Activated gamma-delta T cell (primary cell): ENCODE results near the gene RPA1.

Source experiments
- DNase-seq: peaks from one replicate; lab custom pipeline; 2025; lab: John Stamatoyannopoulos, UW

The RPA1 gene

DNA sequence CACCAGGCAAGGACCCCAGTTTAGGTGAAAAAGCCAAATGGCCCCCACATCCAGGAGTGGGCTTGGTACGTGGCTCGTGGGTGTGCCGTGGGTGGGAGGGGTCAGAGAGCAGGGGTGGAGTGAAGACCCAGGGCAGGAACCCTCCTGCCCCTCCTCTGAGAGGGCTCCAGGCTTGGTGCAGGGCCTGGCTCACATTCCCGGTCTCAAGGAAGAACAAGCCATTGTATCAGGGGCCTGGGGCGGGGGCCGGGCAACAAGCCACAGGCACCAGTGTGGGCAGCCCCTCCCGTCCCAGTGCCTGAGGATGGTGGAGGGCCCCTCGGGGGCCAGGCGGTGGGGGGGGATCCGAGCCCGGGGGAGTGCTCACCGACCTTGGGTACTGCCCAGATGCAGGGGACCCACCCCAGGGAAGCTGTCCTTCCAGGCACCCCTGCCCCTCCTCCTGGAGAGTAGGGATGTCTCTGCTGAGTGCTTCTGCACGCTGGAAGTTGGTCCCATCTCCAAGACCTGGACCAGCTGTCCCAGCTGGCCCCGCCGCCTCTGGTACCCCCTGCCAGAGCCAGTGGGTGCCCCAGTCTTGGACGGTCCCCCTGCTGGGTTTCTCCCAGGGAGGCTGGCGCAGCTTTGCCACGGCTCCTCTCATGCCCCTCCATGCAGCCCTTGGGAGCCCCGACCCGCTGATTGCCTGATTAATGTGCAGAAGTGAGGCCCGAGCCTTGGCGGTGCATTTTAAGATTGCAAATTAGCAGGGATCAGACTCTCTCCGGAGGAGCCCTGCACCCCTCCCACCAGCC, 111.7 kb downstream of the RPA1 start:
- no peak for DNase-seq

DNA sequence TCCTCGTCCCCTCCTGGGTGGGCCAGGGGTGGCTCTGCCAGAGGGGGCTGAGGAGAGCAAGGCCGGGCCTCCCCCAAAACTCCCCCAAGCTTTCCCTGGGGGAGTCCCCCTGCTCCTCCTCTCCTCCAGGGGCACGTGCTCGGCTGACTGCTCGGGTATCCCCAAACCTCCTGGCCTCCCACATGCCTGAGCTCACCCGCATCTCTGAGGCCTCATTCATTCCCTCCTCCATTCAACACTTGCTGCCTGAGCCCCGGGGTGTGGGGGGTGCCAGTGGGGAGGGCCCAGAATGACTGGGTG, 112.2 kb downstream of the RPA1 start:
- DNase-seq: no peak

DNA sequence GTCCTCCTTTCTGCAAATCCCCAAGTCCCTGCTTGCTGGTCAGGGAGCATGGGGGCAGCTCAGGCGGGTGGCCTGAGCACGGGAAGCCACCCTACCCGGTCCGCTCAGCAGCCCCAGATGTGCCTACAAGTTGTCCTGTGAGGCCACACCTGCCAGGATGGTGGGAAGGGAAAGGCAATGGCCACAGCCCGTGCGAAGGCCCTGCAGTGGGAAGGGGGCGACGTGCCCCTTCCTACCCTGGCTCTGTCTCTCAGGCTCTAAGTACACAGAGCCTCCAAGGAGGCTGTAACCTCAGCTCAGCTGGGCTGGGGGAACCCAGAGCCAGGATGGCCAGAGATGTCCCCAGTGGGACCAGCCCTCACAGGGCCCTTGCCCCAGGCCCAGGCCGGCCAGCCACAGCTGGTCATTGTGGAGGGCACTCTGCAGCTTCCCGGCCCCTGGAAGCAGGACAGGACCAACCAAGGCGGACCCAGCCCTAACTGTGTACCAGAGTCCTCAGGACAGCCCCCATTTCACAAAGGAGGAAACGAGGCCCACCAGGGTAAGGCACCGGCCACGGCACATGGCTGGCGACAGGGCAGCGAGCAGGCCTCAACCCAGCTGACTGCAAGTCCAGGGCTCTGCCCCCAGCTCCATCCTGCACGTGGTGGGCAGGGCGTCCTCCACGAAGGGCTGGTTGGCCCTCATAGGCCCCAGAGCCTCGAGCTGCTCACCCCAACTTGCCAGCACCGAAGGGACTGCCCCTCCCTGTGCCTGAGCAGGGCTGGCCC, 113.0 kb downstream of the RPA1 start:
- no peak for DNase-seq

DNA sequence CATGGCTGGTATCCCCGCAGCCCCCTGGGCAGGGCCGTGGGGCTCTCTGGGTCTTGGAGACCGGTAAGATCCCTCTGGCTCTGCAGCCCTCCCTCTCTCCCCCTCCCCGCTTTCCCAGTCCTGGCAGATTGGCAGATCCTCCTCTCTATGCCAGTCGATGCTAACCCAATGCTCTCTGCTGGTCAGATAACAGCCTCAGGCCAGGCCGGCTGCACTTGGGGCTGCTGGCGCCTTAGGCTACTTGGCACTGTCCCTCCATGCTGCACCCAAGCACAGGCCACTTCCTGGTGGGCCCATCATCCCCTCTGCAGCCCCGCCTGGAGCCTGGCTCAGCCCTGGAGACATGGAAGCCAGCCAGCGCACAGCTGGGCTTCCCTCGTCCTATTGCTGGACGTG, 113.6 kb downstream of the RPA1 start:
- no peak for DNase-seq

DNA sequence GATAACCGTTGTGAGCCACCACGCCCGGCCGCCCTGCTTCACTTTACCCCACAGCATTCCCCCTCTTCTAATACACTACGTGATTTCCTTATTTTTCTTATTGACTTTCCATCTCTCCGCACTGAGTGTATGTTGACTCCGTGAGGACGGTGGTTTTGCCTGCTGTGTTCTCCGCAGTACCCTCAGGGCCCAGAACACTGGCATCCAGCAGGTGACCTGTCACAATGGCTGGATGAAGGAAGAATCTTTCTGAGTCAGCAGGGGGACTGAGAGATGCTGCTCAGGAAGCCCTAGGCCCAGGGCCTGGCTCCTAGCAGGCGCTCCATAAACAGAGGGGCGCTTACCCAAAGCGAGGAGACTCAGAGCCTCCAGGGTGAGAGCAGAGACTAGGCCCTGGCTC, 115.8 kb downstream of the RPA1 start:
- no peak for DNase-seq

DNA sequence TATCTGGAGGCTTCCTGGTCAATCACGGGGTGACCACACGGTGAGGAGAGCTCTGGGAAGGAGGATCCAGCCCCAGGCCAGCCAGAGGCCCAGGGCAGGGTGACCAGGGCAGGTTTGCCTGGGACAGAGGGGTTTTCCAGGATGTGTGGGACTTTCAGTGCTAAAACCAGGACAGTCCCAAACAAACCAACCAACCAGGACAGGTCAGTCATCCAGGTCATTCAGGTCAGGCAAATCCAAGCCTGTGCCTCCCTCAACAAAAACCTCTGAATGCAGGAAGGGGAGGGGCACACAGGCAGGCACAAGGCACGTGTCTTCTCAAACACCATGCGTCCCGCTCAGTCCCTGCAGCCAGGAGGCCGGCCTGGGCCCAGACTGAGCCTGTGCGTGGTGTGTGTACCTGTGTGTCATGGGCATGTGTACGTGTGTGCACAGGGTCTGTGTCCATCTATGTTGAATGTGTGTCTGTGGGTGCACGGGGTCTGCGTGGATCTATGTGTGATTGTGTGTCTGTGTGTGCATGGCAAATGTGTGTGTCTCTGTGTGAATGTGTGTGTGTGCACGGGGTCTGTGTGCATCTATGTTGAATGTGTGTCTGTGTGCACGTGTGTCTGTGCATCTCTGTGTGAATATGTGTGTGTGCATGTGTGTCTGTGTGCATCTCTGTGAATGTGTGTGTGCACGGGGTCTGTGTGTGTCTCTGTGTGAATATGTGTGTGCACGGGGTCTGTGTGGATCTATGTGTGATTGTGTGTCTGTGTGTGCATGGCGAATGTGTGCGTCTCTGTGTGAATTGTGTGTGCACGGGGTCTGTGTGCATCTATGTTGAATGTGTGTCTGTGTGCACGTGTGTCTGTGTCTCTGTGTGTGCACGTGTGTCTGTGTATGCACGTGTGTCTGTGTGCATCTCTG, 116.5 kb downstream of the RPA1 start:
- no peak for DNase-seq

DNA sequence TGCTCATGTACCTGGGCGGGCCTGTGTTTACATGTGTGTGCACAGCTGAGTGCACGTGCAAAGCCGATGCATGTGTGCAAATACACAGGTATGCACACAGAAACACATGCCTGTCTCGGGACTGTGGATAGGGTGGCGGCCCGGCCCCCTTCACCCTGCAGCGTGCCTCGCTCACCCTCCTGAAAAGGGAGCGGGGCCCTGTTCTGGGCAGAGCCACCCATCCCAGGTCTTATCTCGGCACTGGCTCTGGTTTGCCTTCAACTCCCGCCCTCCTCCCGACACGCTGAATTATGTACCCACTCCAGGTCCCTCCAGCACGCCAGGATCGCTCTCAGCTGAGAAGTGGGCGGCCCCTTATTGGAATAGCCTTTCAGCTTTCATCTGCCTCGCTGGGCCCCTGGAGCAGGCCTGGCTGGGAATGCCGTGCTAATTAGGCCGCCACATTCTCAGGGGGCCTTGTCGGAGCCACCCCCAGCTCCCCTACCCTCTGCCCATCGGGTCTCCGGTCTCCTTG, 117.5 kb downstream of the RPA1 start:
- no peak for DNase-seq

DNA sequence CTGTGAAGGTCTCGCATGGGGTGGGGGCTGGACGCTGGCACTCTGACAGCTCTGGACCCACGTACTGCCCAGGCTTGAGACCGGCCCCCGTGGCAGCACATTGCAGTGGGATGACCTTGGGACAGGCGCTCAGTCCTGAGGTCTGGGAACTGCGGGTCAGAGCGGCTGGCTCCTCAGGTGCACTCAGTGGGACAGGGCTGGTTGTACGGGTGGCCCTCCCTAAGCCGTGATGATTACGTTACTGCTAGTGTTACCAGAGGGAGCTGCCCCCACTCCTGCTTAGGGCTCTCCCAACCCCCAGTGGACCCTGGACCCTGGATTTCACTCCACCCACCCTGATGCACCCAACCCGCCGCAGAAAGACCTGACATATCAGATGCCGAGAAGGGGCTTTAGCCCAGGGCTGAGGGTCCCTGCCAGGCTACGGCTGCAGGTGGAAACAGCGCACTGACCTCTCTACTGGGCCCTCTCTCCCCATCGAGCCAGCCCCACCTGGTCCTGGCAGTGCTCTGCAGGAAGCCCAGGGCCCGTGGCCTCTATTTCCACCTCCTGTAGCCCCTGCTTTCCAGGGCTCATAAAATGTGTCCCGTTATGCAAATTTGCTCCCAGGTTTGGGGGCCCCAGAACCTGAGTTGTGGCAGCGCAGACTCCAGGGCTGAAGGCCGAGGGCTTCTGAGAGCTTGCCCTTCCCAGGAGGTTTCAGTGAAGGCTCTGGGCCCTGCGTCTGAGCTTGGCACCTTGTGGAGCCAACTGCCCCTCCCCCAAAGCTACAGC, 118.1 kb downstream of the RPA1 start:
- no peak for DNase-seq

DNA sequence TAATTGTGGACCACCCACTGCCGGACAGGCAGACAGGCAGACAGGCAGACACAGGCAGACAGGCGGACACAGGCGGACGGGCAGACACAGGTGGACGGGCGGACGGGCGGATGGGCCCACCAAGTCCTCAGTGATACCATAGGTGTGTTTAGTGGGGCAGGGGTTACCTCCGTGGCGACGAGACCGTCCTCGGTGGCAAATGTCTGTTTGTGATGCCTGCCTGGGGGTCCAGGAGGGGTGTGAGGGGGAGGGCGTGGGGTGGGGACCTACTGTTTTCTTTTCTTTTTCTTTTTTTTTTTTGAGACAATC, 118.7 kb downstream of the RPA1 start:
- DNase-seq: no peak
